ENCODE results near the gene FOXN3. TPM values are rescaled to one million over a fixed set of nuclear protein-coding genes. Genes with fewer than 3 reads are reported as not detected.

Gene FOXN3
- polyA plus RNA-seq, 2 of the 4 experiments (the other 2 are of a cell fraction), result 6.0 to 6.4 TPM

GRCh38 chr14:89374908-89375307 is 42.1 kb downstream of the FOXN3 start:
- POLR2A ChIA-PET, result no interaction called here
- no peak overlapping the region for H3K4me2 ChIP-seq
- CTCF ChIA-PET, result no interaction called here
- ATAC-seq (no peak), FAIRE-seq (no peak), DNase-seq (ENCODE audit: low read depth in 1 of 2, low spot score in 1 of 2) (no peak)
- no peak overlapping the region for H3K4me3 ChIP-seq
- no peaks in the 10 kb centered on the region for H3K4me1 ChIP-seq
- TF ChIP-seq RARB (CRISPR knock-in tag; IDR thresholded peaks at IDR 0.05) (no peak), BHLHE40 (IDR thresholded peaks at IDR 0.05; ENCODE audit: low read depth, low read length) (no peak), ZC3H11A (IDR thresholded peaks at IDR 0.05) (no peak)
- H3K9me3 ChIP-seq, result no peaks in the 10 kb centered on the region
- H3K27ac ChIP-seq, result no peak overlapping the region
- 81% methylated on average over 3 of the region's 3 CpGs for whole genome bisulfite sequencing (ENCODE audit: missing lambda C conversion rate)

GRCh38 chr14:89373185-89373584 is 43.8 kb downstream of the FOXN3 start:
- FAIRE-seq (no peak), ATAC-seq (no peak), DNase-seq (ENCODE audit: low read depth in 1 of 2, low spot score in 1 of 2) (no peak)
- Histone ChIP-seq H3K4me3 (no peak overlapping the region), H3K4me1 (0 out of 3 replicates have a peak, but pooled peaks cover 5% of the 10 kb centered on the region), H3K4me2 (no peak overlapping the region), H3K9me3 (no peaks in the 10 kb centered on the region), H3K27ac (no peak overlapping the region)
- CTCF ChIA-PET, result interaction anchor here (1.1 kb wide), 1 partner anchor 346 kb away, joined by 3 read pairs; no protein-coding TSS in a partner anchor
- TF ChIP-seq ATOH8 (CRISPR knock-in tag; IDR thresholded peaks at IDR 0.05; ENCODE audit: low read depth) (no peak), RARB (CRISPR knock-in tag; IDR thresholded peaks at IDR 0.05) (no peak), USF2 (IDR thresholded peaks at IDR 0.05) (no peak), ZSCAN20 (CRISPR knock-in tag; IDR thresholded peaks at IDR 0.05) (no peak), BCL3 (IDR thresholded peaks at IDR 0.05) (no peak), HDAC2 (IDR thresholded peaks at IDR 0.05) (no peak), POLR2AphosphoS2 (conservative IDR thresholded peaks at IDR 0.05; ENCODE audit: low read length) (no peak), NFE2L2 (conservative IDR thresholded peaks at IDR 0.05; ENCODE audit: low read length) (no peak), ZNF302 (CRISPR knock-in tag; IDR thresholded peaks at IDR 0.05) (no peak), EP300 (IDR thresholded peaks at IDR 0.05) (no peak), MYC (IDR thresholded peaks at IDR 0.05; ENCODE audit: borderline replicate concordance, low read length) (no peak), FOSB (CRISPR knock-in tag; IDR thresholded peaks at IDR 0.05) (no peak), JUN (IDR thresholded peaks at IDR 0.05) (no peak), BHLHE40 (IDR thresholded peaks at IDR 0.05; ENCODE audit: low read depth, low read length) (no peak), JUNB (IDR thresholded peaks at IDR 0.05) (no peak), FOSL2 (IDR thresholded peaks at IDR 0.05) (no peak), FOSL2 (CRISPR knock-in tag; IDR thresholded peaks at IDR 0.05) (no peak), HOXB5 (CRISPR knock-in tag; IDR thresholded peaks at IDR 0.05) (no peak), EHF (CRISPR knock-in tag; IDR thresholded peaks at IDR 0.05) (no peak)
- TF ChIP-seq, protein P1, sequence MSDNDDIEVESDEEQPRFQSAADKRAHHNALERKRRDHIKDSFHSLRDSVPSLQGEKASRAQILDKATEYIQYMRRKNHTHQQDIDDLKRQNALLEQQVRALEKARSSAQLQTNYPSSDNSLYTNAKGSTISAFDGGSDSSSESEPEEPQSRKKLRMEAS (IDR thresholded peaks at IDR 0.05), result no peak
- TF ChIP-seq, protein P2, sequence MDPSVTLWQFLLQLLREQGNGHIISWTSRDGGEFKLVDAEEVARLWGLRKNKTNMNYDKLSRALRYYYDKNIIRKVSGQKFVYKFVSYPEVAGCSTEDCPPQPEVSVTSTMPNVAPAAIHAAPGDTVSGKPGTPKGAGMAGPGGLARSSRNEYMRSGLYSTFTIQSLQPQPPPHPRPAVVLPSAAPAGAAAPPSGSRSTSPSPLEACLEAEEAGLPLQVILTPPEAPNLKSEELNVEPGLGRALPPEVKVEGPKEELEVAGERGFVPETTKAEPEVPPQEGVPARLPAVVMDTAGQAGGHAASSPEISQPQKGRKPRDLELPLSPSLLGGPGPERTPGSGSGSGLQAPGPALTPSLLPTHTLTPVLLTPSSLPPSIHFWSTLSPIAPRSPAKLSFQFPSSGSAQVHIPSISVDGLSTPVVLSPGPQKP (IDR thresholded peaks at IDR 0.05; ENCODE audit: low read depth, low read length), result no peak
- WGBS (ENCODE audit: missing lambda C conversion rate), result 76% methylated on average over 2 of the region's 2 CpGs
- POLR2A ChIA-PET, result no interaction called here

- H3K4me3 ChIP-seq, result no peak overlapping the region
- POLR2A ChIA-PET, result no interaction called here
- H3K4me2 ChIP-seq, result no peak overlapping the region
- no peak overlapping the region for H3K27ac ChIP-seq
- 91% methylated on average over 2 of the region's 2 CpGs for WGBS (ENCODE audit: missing lambda C conversion rate)
- H3K9me3 ChIP-seq, result no peaks in the 10 kb centered on the region
- CTCF ChIA-PET, result interaction anchor here (1.1 kb wide), 1 partner anchor 345 kb away, joined by 3 read pairs; no protein-coding TSS in a partner anchor
- DNase-seq (ENCODE audit: low read depth in 1 of 2, low spot score in 1 of 2) (no peak), ATAC-seq (no peak), FAIRE-seq (no peak)
- 0 out of 3 replicates have a peak, but pooled peaks cover 5% of the 10 kb centered on the region for H3K4me1 ChIP-seq
- no peak for TF ChIP-seq ZNF302 (CRISPR knock-in tag; IDR thresholded peaks at IDR 0.05)
- TF ChIP-seq KDM1A (IDR thresholded peaks at IDR 0.05; ENCODE audit: low read depth), result no peak
- no peak for TF ChIP-seq JUN (IDR thresholded peaks at IDR 0.05)
- TF ChIP-seq, protein P3, sequence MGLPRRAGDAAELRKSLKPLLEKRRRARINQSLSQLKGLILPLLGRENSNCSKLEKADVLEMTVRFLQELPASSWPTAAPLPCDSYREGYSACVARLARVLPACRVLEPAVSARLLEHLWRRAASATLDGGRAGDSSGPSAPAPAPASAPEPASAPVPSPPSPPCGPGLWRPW (IDR thresholded peaks at IDR 0.05), result no peak
- TF ChIP-seq, protein P1 (IDR thresholded peaks at IDR 0.05), result no peak
- TF ChIP-seq HOXB13 (CRISPR knock-in tag; IDR thresholded peaks at IDR 0.05; ENCODE audit: low read depth), result no peak
- no peak for TF ChIP-seq TP53 (CRISPR knock-in tag; IDR thresholded peaks at IDR 0.05)
- TF ChIP-seq HMGXB4 (CRISPR knock-in tag; IDR thresholded peaks at IDR 0.05; ENCODE audit: borderline replicate concordance), result no peak
- TF ChIP-seq NFE2L2 (conservative IDR thresholded peaks at IDR 0.05; ENCODE audit: low read length), result no peak
- no peak for TF ChIP-seq EHMT2 (IDR thresholded peaks at IDR 0.05; ENCODE audit: low read depth)
Measured at GRCh38 chr14:89372512-89372883, 44.5 kb downstream of the FOXN3 start.
